HCT116 (cell line): ENCODE measurements around the gene TMEM185B. TPM values are rescaled to one million over a fixed set of nuclear protein-coding genes. Genes with fewer than 3 reads are reported as not detected.

Experiments used
- ATAC-seq: fragments of 200-7000 bp; cut with Tn5 transposase; 2 replicates; pipeline ENCODE4 v1.9.1; 2020; ENCODE audit warnings: mild to moderate bottlenecking, moderate library complexity
- BruUV-seq: library from RNA; stranded (reverse); fragments of 400-500 nt; replicated peaks from 2 replicates; lab custom pipeline; 2021; lab: Mats Ljungman, UMichigan
- CTCF ChIA-PET: fragments of 300-600 bp; sonication (Branson Sonifier 250); formaldehyde crosslinking; loops from one replicate; lab custom pipeline; 2021; ENCODE audit warnings: antibody characterized with exemption; lab: Charles Lee
- POLR2A ChIA-PET: fragments of 300-600, 350-600 bp; sonication (Branson Sonifier 250); formaldehyde crosslinking; loops from one replicate; lab custom pipeline; 2021; ENCODE audit warnings: antibody characterized with exemption; lab: Charles Lee
- RAD21 ChIA-PET, 2 experiments: fragments of 300-600 bp; sonication (Branson Sonifier 250); formaldehyde crosslinking; loops; one replicate each; lab custom pipeline; 2023; ENCODE audit warnings: low total read pairs in 2 of 2; ENCODE audit not compliant: uncharacterized antibody in 2 of 2, unreplicated experiment in 2 of 2, low non-redundant PET in 1 of 2; lab: Charles Lee
- DNase-seq: peaks from one replicate; pipeline ENCODE4 v3.0.0-alpha.2; 2010; ENCODE audit warnings: low read depth, low spot score
- H2AFZ ChIP-seq: fragments of 200-600 bp; shearing (Covaris generic), sonication (generic); 2 replicates; pipeline ENCODE4 v1.6.1; 2017; ENCODE audit warnings: low read depth, mixed run types, mixed read lengths, antibody characterized with exemption, low read length; ENCODE audit not compliant: poor library complexity, severe bottlenecking
- H3K27ac ChIP-seq: 2 replicates; pipeline ENCODE4 v1.5.1; 2012; ENCODE audit warnings: low read depth, low read length
- H3K27me3 ChIP-seq: fragments of 200-600 bp; sonication (generic); 2 replicates; pipeline ENCODE4 v1.6.1; 2016; ENCODE audit warnings: mixed run types, low read length, mixed read lengths; ENCODE audit not compliant: insufficient read depth
- H3K36me3 ChIP-seq, 2 experiments: fragments of 200-500 bp in 1 of 2; fragments of 200-600 bp in 1 of 2; sonication (Bioruptor generic) in 1 of 2; sonication (generic) in 1 of 2; 2 replicates each; pipeline versions ENCODE4 v1.5.1 to v1.6.1; 2014 to 2016; ENCODE audit warnings: low read length in 2 of 2, inconsistent platforms in 1 of 2, mixed read lengths in 1 of 2, mixed run types in 1 of 2; ENCODE audit not compliant: insufficient read depth in 2 of 2, control insufficient read depth in 1 of 2
- H3K4me1 ChIP-seq, 2 experiments: fragments of 200-600 bp in 1 of 2; sonication (generic) in 1 of 2; 2 replicates each; pipeline versions ENCODE4 v1.5.1 to v1.6.1; 2012 to 2017; ENCODE audit warnings: low read length in 2 of 2, inconsistent platforms in 1 of 2, mild to moderate bottlenecking in 1 of 2, mixed read lengths in 1 of 2, mixed run types in 1 of 2, moderate library complexity in 1 of 2; ENCODE audit not compliant: insufficient read depth in 2 of 2, control insufficient read depth in 1 of 2
- H3K4me2 ChIP-seq: fragments of 200-600 bp; sonication (generic); 2 replicates; pipeline ENCODE4 v1.6.1; 2017; ENCODE audit warnings: mixed run types, low read length, mixed read lengths
- H3K4me3 ChIP-seq, 2 experiments: fragments of 200-600 bp in 1 of 2; sonication (generic) in 1 of 2; replicated peaks in 1 of 2; 2 replicates each; pipeline ENCODE4 v1.5.1; 2011 to 2016; ENCODE audit warnings: low read length in 2 of 2, control low read depth in 1 of 2, low read depth in 1 of 2, mild to moderate bottlenecking in 1 of 2, mixed read lengths in 1 of 2, mixed run types in 1 of 2
- H3K79me2 ChIP-seq: fragments of 200-600 bp; sonication (generic); 2 replicates; pipeline ENCODE4 v1.6.1; 2017; ENCODE audit warnings: mild to moderate bottlenecking, mixed run types, low read length, moderate library complexity, mixed read lengths; ENCODE audit not compliant: insufficient read depth
- H3K9ac ChIP-seq: fragments of 200-600 bp; sonication (generic); 2 replicates; pipeline ENCODE4 v1.6.1; 2016; ENCODE audit warnings: low read length, mixed read lengths
- H3K9me2 ChIP-seq: fragments of 200-600 bp; sonication (generic), shearing (Covaris generic); 2 replicates; pipeline ENCODE4 v1.6.1; 2017; ENCODE audit warnings: mixed run types, mild to moderate bottlenecking, moderate library complexity; ENCODE audit not compliant: insufficient read depth
- H3K9me3 ChIP-seq, 2 experiments: fragments of 200-500 bp in 1 of 2; fragments of 200-600 bp in 1 of 2; sonication (Bioruptor generic) in 1 of 2; sonication (generic) in 1 of 2; 2 replicates each; pipeline ENCODE4 v1.6.1; 2014 to 2017; ENCODE audit warnings: low read length in 2 of 2, mixed read lengths in 2 of 2, inconsistent platforms in 1 of 2, low read depth in 1 of 2, mild to moderate bottlenecking in 1 of 2, mixed run types in 1 of 2, moderate library complexity in 1 of 2; ENCODE audit not compliant: control insufficient read depth in 1 of 2, insufficient read depth in 1 of 2
- H4K20me1 ChIP-seq: fragments of 200-600 bp; sonication (generic), shearing (Covaris generic); 2 replicates; pipeline ENCODE4 v1.6.1; 2017; ENCODE audit warnings: mixed run types, mild to moderate bottlenecking, moderate library complexity; ENCODE audit not compliant: insufficient read depth
- CBX3 ChIP-seq: IDR thresholded peaks from 2 replicates; pipeline ENCODE4 v1.6.1; 2012; ENCODE audit warnings: low read depth
- EGR1 ChIP-seq: IDR thresholded peaks from 2 replicates; pipeline ENCODE4 v1.6.1; 2012; ENCODE audit warnings: low read depth
- EZH2 ChIP-seq: fragments of 200-600 bp; sonication (generic); IDR thresholded peaks from 2 replicates; pipeline ENCODE4 v1.6.1; 2017; ENCODE audit warnings: antibody characterized with exemption, mixed run types
- EZH2phosphoT487 ChIP-seq: fragments of 200-600 bp; IDR thresholded peaks from 2 replicates; pipeline ENCODE4 v1.6.1; 2018; ENCODE audit warnings: antibody characterized with exemption, borderline replicate concordance
- FOSL1 ChIP-seq: IDR thresholded peaks from 2 replicates; pipeline ENCODE4 v1.6.1; 2012; ENCODE audit warnings: low read depth
- POLR2A ChIP-seq: IDR thresholded peaks from 2 replicates; pipeline ENCODE4 v1.7.0; 2011; ENCODE audit warnings: borderline replicate concordance; ENCODE audit not compliant: insufficient read depth, insufficient read length; ENCODE audit errors: extremely low read depth
- POLR2AphosphoS5 ChIP-seq: IDR thresholded peaks from 2 replicates; pipeline ENCODE4 v1.6.1; 2011; ENCODE audit warnings: mild to moderate bottlenecking, low read depth, low read length, moderate library complexity
- SP1 ChIP-seq: IDR thresholded peaks from 2 replicates; pipeline ENCODE4 v1.6.1; 2012; ENCODE audit warnings: low read depth
- ZFX ChIP-seq: fragments of 450-650 bp; IDR thresholded peaks from 2 replicates; pipeline ENCODE4 v1.6.1; 2017
- intact Hi-C: fragments of 100-400 bp; cut with micrococcal nuclease; formaldehyde crosslinking; loops from 2 replicates; pipeline ENCODE4 v1.10.0; 2022
- total RNA-seq: library from RNA; stranded (reverse); gene quantifications from one replicate; pipeline ENCODE4 v1.2.1, GENCODE V29; 2021; ENCODE audit not compliant: unreplicated experiment
- TF ChIP-seq, protein P1 (sequence below), 3 experiments: fragments of 200-600 bp in 1 of 3; sonication (generic) in 1 of 3; IDR thresholded peaks in 2 of 3; conservative IDR thresholded peaks in 1 of 3; 2 replicates each; pipeline ENCODE4 v1.5.1; 2012 to 2017; ENCODE audit warnings: low read depth in 2 of 3, low read length in 2 of 3, antibody characterized with exemption in 1 of 3, borderline replicate concordance in 1 of 3, control low read depth in 1 of 3, mild to moderate bottlenecking in 1 of 3, mixed read lengths in 1 of 3, mixed run types in 1 of 3, moderate library complexity in 1 of 3; ENCODE audit not compliant: insufficient read depth in 1 of 3
- TF ChIP-seq, protein P2 (sequence below): IDR thresholded peaks from 2 replicates; pipeline ENCODE4 v1.6.1; 2011; ENCODE audit warnings: mild to moderate bottlenecking, low read length, moderate library complexity; ENCODE audit not compliant: insufficient replicate concordance; ENCODE audit errors: extremely low read depth

Gene TMEM185B
- total RNA-seq, 1 experiment from 2014 or later, result 27.1 TPM

DNA sequence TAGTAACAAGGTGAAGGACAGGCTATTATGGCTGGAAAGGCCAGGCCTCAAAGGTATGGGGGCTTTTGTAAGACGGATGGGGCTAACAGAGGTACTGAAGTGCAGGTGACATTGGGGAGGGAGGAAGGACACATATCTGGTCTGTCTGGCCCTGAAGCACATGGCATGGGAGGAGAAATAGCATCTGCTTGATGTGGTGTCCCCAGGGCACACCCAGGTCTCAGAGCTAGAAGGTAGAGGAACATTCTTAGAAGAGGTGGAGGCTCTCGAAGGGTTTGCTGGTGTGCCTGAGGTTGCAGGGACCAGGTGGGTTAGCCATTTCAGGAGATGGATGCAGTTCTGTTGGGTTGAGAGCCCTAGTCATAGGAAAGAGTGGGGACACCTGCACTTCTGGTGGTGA, 39.0 kb upstream of the TMEM185B start:
- no peaks in the 10 kb centered on the region for H3K9me2 ChIP-seq
- H3K36me3 ChIP-seq, result no peaks in the 10 kb centered on the region
- ChIA-PET POLR2A (no interaction called here), CTCF (no interaction called here), RAD21 (no interaction called here)
- TF ChIP-seq EGR1, result no peak
- TF ChIP-seq FOSL1, result no peak
- no peak for TF ChIP-seq CBX3
- TF ChIP-seq EZH2phosphoT487, result no peak
- no peak for TF ChIP-seq POLR2AphosphoS5
- TF ChIP-seq, protein P1, sequence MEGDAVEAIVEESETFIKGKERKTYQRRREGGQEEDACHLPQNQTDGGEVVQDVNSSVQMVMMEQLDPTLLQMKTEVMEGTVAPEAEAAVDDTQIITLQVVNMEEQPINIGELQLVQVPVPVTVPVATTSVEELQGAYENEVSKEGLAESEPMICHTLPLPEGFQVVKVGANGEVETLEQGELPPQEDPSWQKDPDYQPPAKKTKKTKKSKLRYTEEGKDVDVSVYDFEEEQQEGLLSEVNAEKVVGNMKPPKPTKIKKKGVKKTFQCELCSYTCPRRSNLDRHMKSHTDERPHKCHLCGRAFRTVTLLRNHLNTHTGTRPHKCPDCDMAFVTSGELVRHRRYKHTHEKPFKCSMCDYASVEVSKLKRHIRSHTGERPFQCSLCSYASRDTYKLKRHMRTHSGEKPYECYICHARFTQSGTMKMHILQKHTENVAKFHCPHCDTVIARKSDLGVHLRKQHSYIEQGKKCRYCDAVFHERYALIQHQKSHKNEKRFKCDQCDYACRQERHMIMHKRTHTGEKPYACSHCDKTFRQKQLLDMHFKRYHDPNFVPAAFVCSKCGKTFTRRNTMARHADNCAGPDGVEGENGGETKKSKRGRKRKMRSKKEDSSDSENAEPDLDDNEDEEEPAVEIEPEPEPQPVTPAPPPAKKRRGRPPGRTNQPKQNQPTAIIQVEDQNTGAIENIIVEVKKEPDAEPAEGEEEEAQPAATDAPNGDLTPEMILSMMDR (IDR thresholded peaks at IDR 0.05 in 2 of 3, conservative IDR thresholded peaks at IDR 0.05 in 1 of 3; ENCODE audit: borderline replicate concordance in 1 of 3, insufficient read depth in 1 of 3, low read depth in 2 of 3, low read length in 2 of 3), result no peak
- TF ChIP-seq, protein P2, sequence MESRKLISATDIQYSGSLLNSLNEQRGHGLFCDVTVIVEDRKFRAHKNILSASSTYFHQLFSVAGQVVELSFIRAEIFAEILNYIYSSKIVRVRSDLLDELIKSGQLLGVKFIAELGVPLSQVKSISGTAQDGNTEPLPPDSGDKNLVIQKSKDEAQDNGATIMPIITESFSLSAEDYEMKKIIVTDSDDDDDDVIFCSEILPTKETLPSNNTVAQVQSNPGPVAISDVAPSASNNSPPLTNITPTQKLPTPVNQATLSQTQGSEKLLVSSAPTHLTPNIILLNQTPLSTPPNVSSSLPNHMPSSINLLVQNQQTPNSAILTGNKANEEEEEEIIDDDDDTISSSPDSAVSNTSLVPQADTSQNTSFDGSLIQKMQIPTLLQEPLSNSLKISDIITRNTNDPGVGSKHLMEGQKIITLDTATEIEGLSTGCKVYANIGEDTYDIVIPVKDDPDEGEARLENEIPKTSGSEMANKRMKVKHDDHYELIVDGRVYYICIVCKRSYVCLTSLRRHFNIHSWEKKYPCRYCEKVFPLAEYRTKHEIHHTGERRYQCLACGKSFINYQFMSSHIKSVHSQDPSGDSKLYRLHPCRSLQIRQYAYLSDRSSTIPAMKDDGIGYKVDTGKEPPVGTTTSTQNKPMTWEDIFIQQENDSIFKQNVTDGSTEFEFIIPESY, result no peak
- no peak for TF ChIP-seq EZH2
- TF ChIP-seq ZFX, result no peak
- no peak for TF ChIP-seq POLR2A
- no peak for TF ChIP-seq SP1
- no peak overlapping the region; the same call in 1 of the 2 replicates for H3K4me2 ChIP-seq
- no peaks in the 10 kb centered on the region for H4K20me1 ChIP-seq
- H3K9me3 ChIP-seq, result no peaks in the 10 kb centered on the region
- H3K4me1 ChIP-seq, result peaks cover 0 to 15% of the 10 kb centered on the region in 2 experiments; a peak in 1 of 4 replicates
- peaks cover 50% of the 10 kb centered on the region for H3K79me2 ChIP-seq
- DNase-seq (no peak), ATAC-seq (no peak)
- no peak overlapping the region for H2AFZ ChIP-seq
- intact Hi-C loops, result no loop called here
- no peaks in the 10 kb centered on the region for H3K27me3 ChIP-seq
- H3K4me3 ChIP-seq, result no peak overlapping the region
- no TSS peak for BruUV-seq
- H3K27ac ChIP-seq, result no peak overlapping the region
- H3K9ac ChIP-seq, result no peak overlapping the region
